ENCODE results near the gene ZYX. TPM values are rescaled to one million over a fixed set of nuclear protein-coding genes. Genes with fewer than 3 reads are reported as not detected.
"Not testable (repeated sequence)": the region's sequence is repeated elsewhere in the genome, so short reads cannot be mapped to it uniquely, and the experiment has no call there.

The ZYX gene
- total RNA-seq, 1 donor from 2014 or later, result 75.9 TPM

DNA sequence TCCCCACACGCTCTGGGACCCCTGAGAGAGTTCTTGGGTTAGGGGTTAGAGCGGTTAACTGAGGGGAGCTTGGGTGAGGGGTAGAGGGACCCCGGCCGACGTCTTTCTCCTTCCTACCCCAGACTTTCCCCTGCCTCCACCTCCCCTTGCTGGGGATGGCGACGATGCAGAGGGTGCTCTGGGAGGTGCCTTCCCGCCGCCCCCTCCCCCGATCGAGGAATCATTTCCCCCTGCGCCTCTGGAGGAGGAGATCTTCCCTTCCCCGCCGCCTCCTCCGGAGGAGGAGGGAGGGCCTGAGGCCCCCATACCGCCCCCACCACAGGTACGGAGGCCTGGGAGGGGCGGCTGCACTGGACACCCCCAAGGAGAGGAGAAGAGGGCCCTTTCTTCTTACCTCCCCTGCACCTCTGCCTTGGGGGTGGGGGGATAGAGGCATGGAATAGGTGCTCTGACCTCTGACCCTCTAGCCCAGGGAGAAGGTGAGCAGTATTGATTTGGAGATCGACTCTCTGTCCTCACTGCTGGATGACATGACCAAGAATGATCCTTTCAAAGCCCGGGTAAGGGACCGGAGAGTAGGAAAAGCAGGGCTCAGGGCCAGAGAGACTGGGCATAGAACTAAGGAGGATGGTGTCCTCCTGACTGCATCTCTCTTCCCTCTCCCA, 1.1 kb downstream of the ZYX start:
- intact Hi-C loops (cut with DNase I), result loop anchor here (1.0 kb wide), 1 partner anchor 9 kb away; no protein-coding TSS in a partner anchor
- DNase-seq (ENCODE audit: missing footprints) (no peak), ATAC-seq (no peak)

DNA sequence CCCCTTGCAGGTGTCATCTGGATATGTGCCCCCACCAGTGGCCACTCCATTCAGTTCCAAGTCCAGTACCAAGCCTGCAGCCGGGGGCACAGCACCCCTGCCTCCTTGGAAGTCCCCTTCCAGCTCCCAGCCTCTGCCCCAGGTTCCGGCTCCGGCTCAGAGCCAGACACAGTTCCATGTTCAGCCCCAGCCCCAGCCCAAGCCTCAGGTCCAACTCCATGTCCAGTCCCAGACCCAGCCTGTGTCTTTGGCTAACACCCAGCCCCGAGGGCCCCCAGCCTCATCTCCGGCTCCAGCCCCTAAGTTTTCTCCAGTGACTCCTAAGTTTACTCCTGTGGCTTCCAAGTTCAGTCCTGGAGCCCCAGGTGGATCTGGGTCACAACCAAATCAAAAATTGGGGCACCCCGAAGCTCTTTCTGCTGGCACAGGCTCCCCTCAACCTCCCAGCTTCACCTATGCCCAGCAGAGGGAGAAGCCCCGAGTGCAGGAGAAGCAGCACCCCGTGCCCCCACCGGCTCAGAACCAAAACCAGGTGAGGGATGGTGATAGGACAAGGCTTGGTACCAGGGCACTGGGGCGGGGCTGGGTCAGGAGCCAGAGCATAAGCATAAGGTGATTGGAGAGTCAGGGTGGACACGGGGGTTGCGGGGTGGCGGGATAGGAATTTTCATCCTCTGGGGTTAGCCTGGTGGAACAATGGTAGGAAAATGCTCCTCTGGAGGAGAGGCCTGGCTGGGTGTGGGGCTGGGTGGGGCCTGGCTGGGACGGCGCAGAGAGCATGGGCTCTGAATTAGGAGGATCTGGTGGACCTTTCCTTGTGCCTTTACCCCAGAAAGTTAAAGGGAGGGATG, 1.9 kb downstream of the ZYX start:
- intact Hi-C loops (cut with DNase I), result loop anchor here (1.0 kb wide), 1 partner anchor 8 kb away; no protein-coding TSS in a partner anchor
- ATAC-seq (no peak), DNase-seq (ENCODE audit: missing footprints) (peak; percentile 41)

DNA sequence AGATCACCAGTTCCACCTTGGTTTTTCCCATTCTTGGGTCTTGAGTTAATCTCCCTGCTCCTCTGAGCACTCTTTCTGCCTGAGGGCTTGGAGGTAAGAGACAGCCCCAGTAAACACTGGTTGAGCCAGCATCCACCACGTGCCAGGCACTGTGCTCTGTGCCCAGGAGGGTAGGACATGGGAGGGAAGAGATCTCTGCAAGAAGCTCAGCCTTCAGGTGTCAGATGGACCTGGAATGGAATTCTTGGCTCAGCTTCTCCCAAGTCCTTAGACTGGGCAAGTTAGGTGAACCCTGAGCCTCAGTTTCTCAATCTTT, 2.5 kb downstream of the ZYX start:
- no peak for DNase-seq (ENCODE audit: missing footprints)
- intact Hi-C loops (cut with DNase I), result no loop called here
- no peak for ATAC-seq

DNA sequence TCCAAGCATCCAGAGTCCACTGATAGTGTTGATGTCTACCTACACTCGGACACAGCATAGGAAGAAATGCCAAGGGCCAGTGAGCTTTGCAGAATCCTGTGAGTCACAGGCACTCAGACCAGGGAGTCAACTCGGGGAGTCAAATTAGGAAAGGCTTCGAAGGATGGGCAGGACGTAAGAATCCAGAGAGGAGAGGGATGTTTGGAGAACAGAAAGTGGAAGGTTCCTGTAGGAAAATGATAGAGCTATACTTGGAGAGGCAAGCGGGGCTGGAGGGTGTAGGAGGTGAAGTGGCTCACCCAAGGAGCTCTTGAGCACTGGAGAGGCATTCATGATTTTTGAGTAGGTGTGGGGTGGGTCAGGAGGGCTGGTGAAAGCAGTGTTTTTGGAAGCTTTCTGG, 3.0 kb downstream of the ZYX start:
- intact Hi-C loops (cut with DNase I), result no loop called here
- peak; percentile 33 for DNase-seq (ENCODE audit: missing footprints)
- no peak for ATAC-seq

DNA sequence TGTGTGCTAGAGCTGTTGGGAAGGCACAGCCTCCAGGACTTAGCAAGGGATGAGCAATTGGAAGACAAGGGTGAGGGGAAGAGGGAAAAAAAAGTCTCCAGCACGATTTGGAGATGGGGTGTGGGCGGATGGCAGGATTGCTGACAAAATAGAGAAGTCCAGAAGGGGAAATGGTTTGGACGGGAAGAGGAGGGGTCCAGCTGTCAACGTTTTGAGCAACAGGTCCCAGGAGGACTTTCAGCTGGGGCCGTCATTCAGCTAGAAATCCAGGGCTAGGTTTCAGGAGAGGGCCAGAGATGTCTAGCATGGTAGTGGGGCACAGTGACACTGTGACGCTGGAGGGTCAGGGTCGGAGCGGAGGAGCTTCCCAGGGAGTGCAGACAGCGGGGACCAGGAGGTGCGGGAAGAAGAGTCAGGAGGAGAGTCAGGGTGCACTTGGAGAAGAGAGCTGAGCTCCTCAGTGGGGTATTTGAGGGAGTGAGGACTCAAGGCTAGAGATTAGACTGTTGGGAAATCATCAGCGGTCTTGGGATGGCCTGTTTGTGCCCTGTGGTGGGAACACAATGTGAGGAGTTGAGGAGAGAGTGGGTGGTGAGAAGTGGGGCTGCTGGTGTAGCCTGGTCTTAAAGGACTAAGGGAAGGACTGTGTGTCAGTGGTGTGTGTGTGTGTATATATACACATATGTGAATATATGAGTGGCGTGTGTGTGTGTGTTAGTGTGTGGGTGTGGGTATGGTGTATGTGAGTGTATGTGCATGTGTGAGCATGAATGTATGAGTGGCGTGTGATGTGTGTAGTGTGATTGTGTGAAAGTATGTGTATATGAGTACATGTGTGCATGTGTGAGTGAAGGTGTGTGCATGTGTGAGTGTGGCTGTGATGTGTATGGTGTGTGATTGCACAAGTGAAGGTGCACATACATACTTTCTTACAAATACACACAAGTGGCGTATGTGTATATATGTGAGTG, 3.8 kb downstream of the ZYX start:
- intact Hi-C loops (cut with DNase I), result no loop called here
- no peak for ATAC-seq
- peak; percentile 64 for DNase-seq (ENCODE audit: missing footprints)

DNA sequence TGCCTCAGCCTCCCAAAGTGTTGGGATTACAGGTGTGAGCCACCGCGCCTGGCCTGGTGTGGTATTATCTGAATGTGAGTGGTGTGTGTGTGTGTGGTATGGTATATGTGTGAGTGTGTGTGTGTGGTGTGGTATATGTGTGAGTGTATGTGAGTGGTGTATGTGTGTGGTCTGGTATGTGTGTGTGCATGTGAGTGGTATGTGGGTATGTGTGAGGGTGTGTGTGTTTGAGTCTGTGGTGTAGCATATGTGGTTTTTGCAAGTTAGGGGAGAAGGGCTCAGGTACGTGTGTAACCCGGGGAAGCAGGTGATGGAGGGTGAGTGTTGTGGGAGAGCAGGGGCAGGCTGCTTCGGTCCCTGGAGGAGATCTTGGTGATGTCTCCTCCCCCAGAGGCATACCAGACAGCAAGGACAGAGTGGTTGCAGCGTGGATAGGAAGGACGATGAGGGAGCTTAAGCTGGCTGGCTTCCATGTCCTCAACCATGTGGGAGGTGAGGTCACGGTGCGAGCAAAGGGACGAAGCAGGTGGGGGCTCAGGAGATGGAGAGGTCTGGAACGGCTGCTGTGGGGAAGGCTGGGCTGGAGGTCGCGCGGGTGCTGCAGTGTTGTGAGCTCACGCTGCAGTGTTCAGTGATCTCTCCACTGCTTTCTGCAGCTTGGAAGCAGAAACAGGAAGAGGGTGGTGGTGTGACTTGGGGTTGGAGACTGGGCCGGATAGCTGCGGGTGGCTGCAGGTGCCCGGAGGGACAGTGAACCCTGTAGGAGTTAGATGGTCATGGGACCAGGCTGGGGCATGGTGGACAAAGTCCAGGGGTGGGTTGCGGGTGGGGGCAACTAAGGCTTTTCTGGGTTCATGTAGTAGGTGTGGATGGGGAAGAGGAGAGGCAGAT, 5.0 kb downstream of the ZYX start:
- intact Hi-C loops (cut with DNase I), result no loop called here
- DNase-seq (ENCODE audit: missing footprints) (peak; percentile 72), ATAC-seq (no peak)

DNA sequence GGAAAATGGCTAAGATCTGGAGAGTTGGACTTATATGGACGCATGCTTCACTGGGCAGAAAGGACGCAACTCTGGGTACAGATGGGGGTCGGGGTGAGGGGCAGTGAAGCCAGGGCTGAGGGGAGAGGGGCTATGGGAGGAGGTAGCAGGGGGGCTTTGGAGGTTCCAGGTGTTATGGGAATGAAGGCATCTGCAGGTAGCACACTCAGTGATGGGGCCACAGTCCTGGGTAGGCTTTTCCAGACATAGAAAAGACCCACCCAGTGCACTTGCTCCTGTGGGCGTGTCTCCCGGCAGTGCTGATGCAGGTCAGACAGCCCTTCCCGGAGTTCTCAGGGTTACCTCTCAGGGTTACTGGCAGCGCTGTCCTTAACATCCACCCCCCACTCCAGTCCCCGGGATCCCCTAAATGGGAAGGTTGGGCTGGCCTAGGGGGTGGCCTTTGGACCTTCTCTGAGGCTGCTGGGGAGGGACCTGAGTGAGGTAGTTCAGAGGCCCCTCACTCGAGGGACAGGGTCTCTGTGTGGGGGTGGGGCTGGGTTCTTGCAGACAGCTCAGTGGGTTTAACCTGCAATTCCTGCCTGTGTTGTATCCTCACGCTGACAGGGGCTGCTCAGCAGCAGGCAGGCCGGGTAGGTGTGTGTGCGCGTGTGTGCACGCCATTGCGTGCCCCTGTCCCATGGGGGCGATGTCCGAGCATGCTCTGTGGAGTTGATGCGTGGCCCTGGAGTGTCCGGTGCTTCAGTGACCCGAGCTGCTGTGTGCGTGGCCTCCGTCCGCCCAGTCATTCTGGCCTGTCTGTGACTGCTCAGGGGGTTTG, 6.2 kb downstream of the ZYX start:
- ATAC-seq (no peak), DNase-seq (ENCODE audit: missing footprints) (peak; percentile 58)
- intact Hi-C loops (cut with DNase I), result no loop called here

DNA sequence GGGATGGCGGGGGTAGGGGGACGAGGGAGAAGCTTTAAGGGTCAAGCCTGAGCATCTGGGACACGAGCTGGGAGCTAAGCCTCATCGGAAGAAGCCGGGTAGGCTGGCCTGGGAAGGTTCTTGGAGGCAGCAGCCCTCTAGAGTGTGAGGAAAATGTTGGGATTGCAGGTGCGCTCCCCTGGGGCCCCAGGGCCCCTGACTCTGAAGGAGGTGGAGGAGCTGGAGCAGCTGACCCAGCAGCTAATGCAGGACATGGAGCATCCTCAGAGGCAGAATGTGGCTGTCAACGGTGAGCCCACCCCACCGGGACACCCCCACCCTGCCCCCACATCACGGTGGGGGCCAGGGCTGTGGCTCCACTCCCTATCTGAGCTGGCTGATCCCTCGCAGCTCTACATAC, 6.9 kb downstream of the ZYX start:
- intact Hi-C loops (cut with DNase I), result no loop called here
- DNase-seq (ENCODE audit: missing footprints) (peak; percentile 26), ATAC-seq (no peak)

DNA sequence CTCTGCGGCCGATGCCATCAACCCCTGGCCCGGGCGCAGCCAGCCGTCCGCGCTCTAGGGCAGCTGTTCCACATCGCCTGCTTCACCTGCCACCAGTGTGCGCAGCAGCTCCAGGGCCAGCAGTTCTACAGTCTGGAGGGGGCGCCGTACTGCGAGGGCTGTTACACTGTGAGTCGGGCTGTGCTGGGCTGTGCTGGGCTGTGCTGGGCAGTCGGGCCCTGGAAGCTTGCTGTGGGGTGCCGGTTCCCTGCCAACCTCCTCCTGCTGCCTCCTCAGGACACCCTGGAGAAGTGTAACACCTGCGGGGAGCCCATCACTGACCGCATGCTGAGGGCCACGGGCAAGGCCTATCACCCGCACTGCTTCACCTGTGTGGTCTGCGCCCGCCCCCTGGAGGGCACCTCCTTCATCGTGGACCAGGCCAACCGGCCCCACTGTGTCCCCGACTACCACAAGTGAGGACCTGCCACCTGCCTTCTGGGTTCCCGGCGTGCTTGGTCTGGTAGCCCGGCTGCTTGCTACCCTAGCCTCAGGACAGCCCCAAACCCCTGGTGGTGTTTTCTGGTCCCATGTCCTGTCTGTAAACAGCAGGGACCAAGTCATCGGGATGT, 7.5 kb downstream of the ZYX start:
- intact Hi-C loops (cut with DNase I), result no loop called here
- no peak for DNase-seq (ENCODE audit: missing footprints)
- no peak for ATAC-seq

DNA sequence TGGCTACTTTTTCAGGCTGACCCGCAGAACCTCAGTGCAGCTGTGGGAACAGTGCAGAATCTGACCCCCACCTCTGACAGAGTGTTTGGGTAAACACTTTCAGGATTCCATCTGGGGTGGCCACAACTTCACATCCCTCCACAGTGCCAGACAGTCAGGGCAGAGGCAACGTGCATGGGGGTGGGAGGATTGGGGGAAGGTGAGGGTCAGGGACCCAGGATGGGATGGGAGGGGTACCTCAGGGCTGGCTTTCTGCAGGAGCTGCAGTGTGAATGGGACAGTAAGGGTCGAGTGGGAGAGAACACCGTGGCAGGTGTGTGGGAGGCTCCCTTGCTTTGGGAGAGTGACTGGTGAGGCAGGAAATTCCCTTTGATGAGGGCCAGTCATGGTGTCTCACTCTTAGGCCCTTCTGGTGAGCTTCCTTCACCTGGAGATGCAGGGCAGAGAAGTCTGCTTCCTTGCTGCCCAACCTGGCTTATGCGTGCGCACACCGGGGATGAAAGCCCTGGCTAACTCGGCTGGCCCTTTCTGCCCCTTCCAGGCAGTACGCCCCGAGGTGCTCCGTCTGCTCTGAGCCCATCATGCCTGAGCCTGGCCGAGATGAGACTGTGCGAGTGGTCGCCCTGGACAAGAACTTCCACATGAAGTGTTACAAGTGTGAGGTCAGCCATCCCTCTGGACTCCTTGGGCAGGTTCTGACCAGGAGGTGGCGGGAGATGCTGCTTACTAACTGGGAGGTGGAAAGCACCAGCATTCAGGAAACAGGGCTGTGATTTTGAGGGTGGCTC, 8.4 kb downstream of the ZYX start:
- intact Hi-C loops (cut with DNase I), result loop anchor here (10.0 kb wide), 1 partner anchor 515 kb away; the partner anchor contains the start of gene TCAF1
- DNase-seq (ENCODE audit: missing footprints) (no peak), ATAC-seq (no peak)

DNA sequence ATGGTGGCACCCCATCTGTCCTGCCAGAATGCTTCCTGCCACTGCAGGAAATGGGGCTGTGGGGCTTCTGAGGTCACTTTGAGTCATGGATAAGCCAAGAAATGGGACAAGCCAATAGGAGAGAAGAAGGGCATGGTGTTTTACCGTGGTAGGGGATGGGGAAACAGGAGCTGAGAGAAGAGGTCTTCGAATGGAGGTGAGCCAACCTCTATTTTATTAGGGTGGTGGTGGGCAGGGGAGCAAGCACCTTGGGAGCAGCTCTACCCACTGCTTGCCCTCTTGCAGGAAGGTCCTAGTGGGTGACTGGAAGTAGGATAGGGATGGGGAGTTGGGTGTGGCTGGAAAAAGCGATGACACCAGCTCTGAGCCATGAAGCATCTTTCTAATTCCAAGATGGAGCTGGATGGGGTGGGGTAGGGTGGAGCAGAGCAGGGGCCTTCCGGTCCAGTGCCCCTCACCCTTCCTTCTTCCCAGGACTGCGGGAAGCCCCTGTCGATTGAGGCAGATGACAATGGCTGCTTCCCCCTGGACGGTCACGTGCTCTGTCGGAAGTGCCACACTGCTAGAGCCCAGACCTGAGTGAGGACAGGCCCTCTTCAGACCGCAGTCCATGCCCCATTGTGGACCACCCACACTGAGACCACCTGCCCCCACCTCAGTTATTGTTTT, 9.1 kb downstream of the ZYX start:
- DNase-seq (ENCODE audit: missing footprints) (peak; percentile 55), ATAC-seq (no peak)
- intact Hi-C loops (cut with DNase I), result loop anchor here (10.0 kb wide), 1 partner anchor 515 kb away; the partner anchor contains the start of gene TCAF1

DNA sequence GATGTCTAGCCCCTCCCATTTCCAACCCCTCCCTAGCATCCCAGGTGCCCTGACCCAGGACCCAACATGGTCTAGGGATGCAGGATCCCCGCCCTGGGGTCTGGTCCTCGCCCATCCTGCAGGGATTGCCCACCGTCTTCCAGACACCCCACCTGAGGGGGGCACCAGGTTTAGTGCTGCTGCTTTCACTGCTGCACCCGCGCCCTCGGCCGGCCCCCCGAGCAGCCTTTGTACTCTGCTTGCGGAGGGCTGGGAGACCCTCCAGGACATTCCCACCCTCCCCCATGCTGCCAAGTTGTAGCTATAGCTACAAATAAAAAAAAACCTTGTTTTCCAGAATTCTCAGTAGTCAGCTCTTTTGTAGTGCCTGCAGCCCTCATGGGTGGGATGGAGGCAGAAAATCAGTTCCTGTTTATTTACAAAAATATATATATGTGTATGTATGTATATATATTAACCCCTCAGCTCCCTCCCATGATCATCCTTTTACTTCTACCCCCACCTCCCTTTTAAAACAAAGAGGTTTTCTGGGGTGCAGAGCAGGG, 9.7 kb downstream of the ZYX start:
- DNase-seq (ENCODE audit: missing footprints), result peak; percentile 68
- intact Hi-C loops (cut with DNase I), result loop anchor here (1.0 to 10.0 kb wide), 2 partner anchors 9 to 514 kb away; partner anchors contain the start of gene TCAF1
- no peak for ATAC-seq

DNA sequence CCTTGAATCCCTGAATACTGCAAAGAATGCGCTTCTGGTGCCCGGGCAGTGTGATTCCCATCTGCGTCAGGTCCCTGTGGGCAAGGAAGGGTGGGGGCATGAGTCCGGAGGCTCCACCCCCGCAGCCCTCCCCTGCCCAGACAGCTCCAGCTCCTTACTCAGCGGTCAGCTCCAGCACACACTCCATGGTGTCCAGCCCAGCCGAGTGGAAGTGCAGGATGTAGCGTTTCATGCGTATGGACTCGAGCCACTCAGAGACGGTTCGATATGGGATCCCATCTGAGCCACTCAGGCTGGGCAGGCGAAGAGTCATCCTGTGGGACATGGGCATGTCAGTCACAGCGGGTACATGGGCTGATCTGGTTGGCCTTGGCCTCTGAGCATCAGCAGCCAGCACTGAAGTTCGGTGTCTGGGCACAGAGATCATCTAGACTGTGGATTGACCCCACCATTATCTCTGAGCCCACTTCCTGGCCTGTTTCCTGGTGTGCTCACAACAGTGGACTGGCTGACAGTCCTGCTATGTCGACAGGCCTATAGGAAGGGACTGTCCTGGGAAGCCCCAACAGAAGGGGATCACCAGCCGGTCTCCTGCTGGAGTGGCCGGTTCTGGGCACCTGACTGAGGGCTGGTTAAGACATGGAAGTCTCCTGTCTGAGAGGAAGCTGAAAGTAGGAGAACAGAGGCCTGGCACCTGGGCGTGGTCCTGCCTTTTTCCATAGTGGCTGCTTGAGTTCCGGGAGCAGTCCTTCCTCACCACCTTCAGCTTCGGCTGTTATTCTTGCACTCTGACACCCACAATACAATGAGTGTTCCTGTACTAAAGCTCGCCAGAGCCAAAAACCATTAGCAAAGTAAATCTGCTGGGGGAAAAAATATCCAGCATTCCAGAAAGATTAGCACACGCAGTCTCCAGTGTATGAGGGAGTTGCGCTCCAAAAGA, 10.6 kb downstream of the ZYX start:
- DNase-seq (ENCODE audit: missing footprints) (peak; percentile 79), ATAC-seq (peak; percentile 81)
- intact Hi-C loops (cut with DNase I), result loop anchor here (1.0 to 10.0 kb wide), 2 partner anchors 9 to 513 kb away; partner anchors contain the start of gene TCAF1

DNA sequence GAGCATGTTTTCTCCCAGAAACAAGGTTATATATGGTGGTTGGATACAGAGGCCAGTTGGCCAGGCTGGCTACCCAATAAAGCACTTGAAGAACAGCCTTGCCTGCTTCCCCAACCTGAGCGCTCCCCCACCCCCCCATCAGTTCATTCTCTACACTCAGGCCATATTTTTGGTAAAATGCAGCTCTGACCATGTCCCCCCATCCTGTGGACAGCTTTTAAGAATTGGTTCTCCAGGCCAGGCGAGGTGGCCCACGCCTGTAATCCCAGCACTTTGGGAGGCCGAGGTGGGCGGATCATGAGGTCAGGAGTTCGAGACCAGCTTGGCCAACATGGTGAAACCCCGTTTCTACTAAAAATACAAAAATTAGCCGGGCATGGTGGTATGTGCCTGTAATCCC, 11.3 kb downstream of the ZYX start:
- peak; percentile 11 for DNase-seq (ENCODE audit: missing footprints)
- ATAC-seq, result not testable (repeated sequence)
- intact Hi-C loops (cut with DNase I), result loop anchor here (10.0 kb wide), 1 partner anchor 512 kb away; the partner anchor contains the start of gene TCAF1
